GM18526 (cell line): ENCODE data around the gene DLG2.

Source experiments
- POLR2A ChIP-seq: IDR thresholded peaks from 3 replicates; pipeline ENCODE4 v1.6.1; 2011; ENCODE audit not compliant: insufficient read length; ENCODE audit errors: extremely low read depth

The DLG2 gene

GRCh38 chr11:83766932-83767331, 1860.2 kb downstream of the DLG2 start:
- no peak for TF ChIP-seq POLR2A

GRCh38 chr11:83764643-83765042, 1862.5 kb downstream of the DLG2 start:
- no peak for TF ChIP-seq POLR2A

- TF ChIP-seq POLR2A: no peak
Measured at GRCh38 chr11:83760932-83761331, 1866.2 kb downstream of the DLG2 start.

- TF ChIP-seq POLR2A: no peak
Measured at GRCh38 chr11:83759148-83759547, 1868.0 kb downstream of the DLG2 start.

GRCh38 chr11:83751041-83751440, 1876.1 kb downstream of the DLG2 start:
- no peak for TF ChIP-seq POLR2A

GRCh38 chr11:83746921-83747585, 1880.1 kb downstream of the DLG2 start:
- TF ChIP-seq POLR2A: no peak

- no peak for TF ChIP-seq POLR2A
Measured at GRCh38 chr11:83744620-83745192, 1882.4 kb downstream of the DLG2 start.

- TF ChIP-seq POLR2A: no peak
Measured at GRCh38 chr11:83736684-83737083, 1890.5 kb downstream of the DLG2 start.

- no peak for TF ChIP-seq POLR2A
Measured at GRCh38 chr11:83734120-83734519, 1893.0 kb downstream of the DLG2 start.

- TF ChIP-seq POLR2A: no peak
Measured at GRCh38 chr11:83728281-83728680, 1898.9 kb downstream of the DLG2 start.

- TF ChIP-seq POLR2A: no peak
Measured at GRCh38 chr11:83727251-83727650, 1899.9 kb downstream of the DLG2 start.

- TF ChIP-seq POLR2A: no peak
Measured at GRCh38 chr11:83726316-83726715, 1900.8 kb downstream of the DLG2 start.

- TF ChIP-seq POLR2A: no peak
Measured at GRCh38 chr11:83725728-83726127, 1901.4 kb downstream of the DLG2 start.

GRCh38 chr11:83725269-83725560, 1901.9 kb downstream of the DLG2 start:
- no peak for TF ChIP-seq POLR2A

GRCh38 chr11:83723999-83724398, 1903.1 kb downstream of the DLG2 start:
- no peak for TF ChIP-seq POLR2A

GRCh38 chr11:83722392-83723119, 1904.6 kb downstream of the DLG2 start:
- no peak for TF ChIP-seq POLR2A
